HL-60 (cell line): Measurements from ENCODE around the gene AMZ2.
"Not testable (repeated sequence)": the region's sequence is repeated elsewhere in the genome, so short reads cannot be mapped to it uniquely, and the experiment has no call there.

Source experiments
- DNase-seq, 2 experiments: peaks; one replicate each; pipeline ENCODE4 v3.0.0-alpha.2; 2010 to 2020; ENCODE audit warnings: low read depth in 1 of 2, low spot score in 1 of 2
- H3K27ac ChIP-seq: fragments of 250-450 bp; sonication (Bioruptor Pico); replicated peaks from 2 replicates; pipeline ENCODE4 v1.5.1; 2020; ENCODE audit warnings: mild to moderate bottlenecking, moderate library complexity
- H3K27me3 ChIP-seq: fragments of 250-450 bp; sonication (Bioruptor Pico); 2 replicates; pipeline ENCODE4 v1.5.1; 2021; ENCODE audit warnings: mild to moderate bottlenecking, moderate library complexity; ENCODE audit not compliant: insufficient read depth, poor library complexity, severe bottlenecking
- H3K4me3 ChIP-seq: replicated peaks from 2 replicates; pipeline ENCODE4 v1.5.1; 2011; ENCODE audit warnings: mild to moderate bottlenecking, control low read depth, low read length; ENCODE audit not compliant: insufficient read depth
- CTCF ChIP-seq: IDR thresholded peaks from one replicate; pipeline ENCODE4 v1.5.1; 2011; ENCODE audit warnings: low read length, control low read depth, inconsistent platforms; ENCODE audit not compliant: insufficient read depth
- GABPA ChIP-seq: IDR thresholded peaks from 2 replicates; pipeline ENCODE4 v1.6.1; 2012; ENCODE audit warnings: low read depth
- POLR2AphosphoS5 ChIP-seq: IDR thresholded peaks from 2 replicates; pipeline ENCODE4 v1.6.1; 2012; ENCODE audit warnings: low read depth
- REST ChIP-seq: IDR thresholded peaks from 2 replicates; pipeline ENCODE4 v1.6.1; 2012; ENCODE audit warnings: low read depth; ENCODE audit not compliant: insufficient replicate concordance
- SPI1 ChIP-seq: IDR thresholded peaks from 2 replicates; pipeline ENCODE4 v1.6.1; 2012; ENCODE audit warnings: low read depth, mild to moderate bottlenecking, borderline replicate concordance

AMZ2 gene

GRCh38 chr17:68260051-68260762 lies 12.4 kb downstream of the AMZ2 start:
- H3K4me3 ChIP-seq = no peak overlapping the region
- no peaks in the 10 kb centered on the region for H3K27me3 ChIP-seq
- H3K27ac ChIP-seq = no peak overlapping the region
- DNase-seq = no peak
- TF ChIP-seq CTCF (no peak), POLR2AphosphoS5 (no peak), REST (no peak), SPI1 (no peak), GABPA (no peak)

- H3K4me3 ChIP-seq, DNase-seq, H3K27ac ChIP-seq, H3K27me3 ChIP-seq: not testable (repeated sequence)
Measured at GRCh38 chr17:68262467-68262866, 14.6 kb downstream of the AMZ2 start.

GRCh38 chr17:68263101-68263681 lies 15.3 kb downstream of the AMZ2 start:
- DNase-seq = peak; percentile 43 to 62
- H3K27me3 ChIP-seq, H3K27ac ChIP-seq, H3K4me3 ChIP-seq: not testable (repeated sequence)

- H3K27ac ChIP-seq, H3K4me3 ChIP-seq, DNase-seq, H3K27me3 ChIP-seq: not testable (repeated sequence)
Measured at GRCh38 chr17:68265833-68266232, 18.0 kb downstream of the AMZ2 start.

GRCh38 chr17:68273722-68274121 lies 25.9 kb downstream of the AMZ2 start:
- TF ChIP-seq REST (no peak), POLR2AphosphoS5 (no peak), SPI1 (no peak; the same call in 1 of the 2 replicates), GABPA (no peak), CTCF (no peak)
- Histone ChIP-seq H3K27ac (no peak overlapping the region), H3K4me3 (no peak overlapping the region), H3K27me3 (no peaks in the 10 kb centered on the region)
- DNase-seq = no peak

GRCh38 chr17:68276339-68276738 lies 28.5 kb downstream of the AMZ2 start:
- not testable (repeated sequence) for DNase-seq, H3K4me3 ChIP-seq, H3K27ac ChIP-seq, H3K27me3 ChIP-seq
